LNCaP clone FGC (cell line): ENCODE results near the gene RRP12.
"Not testable (repeated sequence)": the region's sequence is repeated elsewhere in the genome, so short reads cannot be mapped to it uniquely, and the experiment has no call there.

Experiments
- DNase-seq: peaks from one replicate; pipeline ENCODE4 v3.0.0-alpha.2; 2011; ENCODE audit warnings: low read depth
- H3K4me3 ChIP-seq: 2 replicates; pipeline ENCODE4 v1.5.1; 2011; ENCODE audit warnings: mild to moderate bottlenecking, low read depth, low read length, control low read depth
- TF ChIP-seq, protein P1 (sequence below): IDR thresholded peaks from 2 replicates; pipeline ENCODE4 v1.5.1; 2012; ENCODE audit warnings: mild to moderate bottlenecking; ENCODE audit not compliant: control insufficient read depth, insufficient read depth; ENCODE audit errors: extremely low read depth

RRP12 gene

DNA sequence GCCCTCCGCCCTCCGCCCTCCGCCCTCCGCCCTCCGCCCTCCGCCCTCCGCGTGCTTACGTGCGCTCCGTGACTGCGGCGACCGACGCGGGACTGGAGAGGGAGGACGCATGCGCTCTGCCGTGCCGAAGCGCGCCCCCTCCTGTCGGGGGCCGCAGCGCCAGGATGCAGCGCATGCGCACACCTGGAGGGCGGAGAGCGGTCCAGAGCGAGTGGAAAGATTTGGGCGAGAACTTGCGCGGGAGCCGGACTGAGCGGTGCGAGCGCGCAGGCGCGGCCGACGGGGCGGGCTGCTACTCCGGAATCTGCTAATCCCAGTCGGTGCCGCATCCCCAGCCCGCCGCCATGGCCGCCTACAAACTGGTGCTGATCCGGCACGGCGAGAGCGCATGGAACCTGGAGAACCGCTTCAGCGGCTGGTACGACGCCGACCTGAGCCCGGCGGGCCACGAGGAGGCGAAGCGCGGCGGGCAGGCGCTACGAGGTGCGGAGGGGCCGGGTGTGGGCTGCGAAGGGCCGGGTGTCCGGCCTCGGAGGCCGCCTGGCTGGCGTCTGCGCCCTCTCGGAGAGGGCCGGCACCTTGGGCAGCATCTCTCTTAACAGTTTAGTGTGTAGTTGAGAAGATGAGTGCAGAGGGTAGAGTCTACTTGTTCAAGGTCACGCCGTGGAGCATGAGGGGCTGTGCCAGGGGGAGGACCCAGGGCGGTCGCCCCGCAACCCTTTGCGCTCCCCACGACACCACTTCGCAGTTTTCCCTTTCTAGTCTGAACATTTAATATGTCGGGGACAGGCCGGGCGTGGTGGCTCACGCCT is 25.0 kb upstream of the RRP12 start, which contains the start of gene PGAM1:
PGAM1 (plus strand) TSS at position 228 of the 812 bp plus-strand sequence; CDS start at position 345, 117 bp downstream.
- H3K4me3 ChIP-seq = peak within 1 kb of the TSS; percentile 90
- TF ChIP-seq, protein P1, sequence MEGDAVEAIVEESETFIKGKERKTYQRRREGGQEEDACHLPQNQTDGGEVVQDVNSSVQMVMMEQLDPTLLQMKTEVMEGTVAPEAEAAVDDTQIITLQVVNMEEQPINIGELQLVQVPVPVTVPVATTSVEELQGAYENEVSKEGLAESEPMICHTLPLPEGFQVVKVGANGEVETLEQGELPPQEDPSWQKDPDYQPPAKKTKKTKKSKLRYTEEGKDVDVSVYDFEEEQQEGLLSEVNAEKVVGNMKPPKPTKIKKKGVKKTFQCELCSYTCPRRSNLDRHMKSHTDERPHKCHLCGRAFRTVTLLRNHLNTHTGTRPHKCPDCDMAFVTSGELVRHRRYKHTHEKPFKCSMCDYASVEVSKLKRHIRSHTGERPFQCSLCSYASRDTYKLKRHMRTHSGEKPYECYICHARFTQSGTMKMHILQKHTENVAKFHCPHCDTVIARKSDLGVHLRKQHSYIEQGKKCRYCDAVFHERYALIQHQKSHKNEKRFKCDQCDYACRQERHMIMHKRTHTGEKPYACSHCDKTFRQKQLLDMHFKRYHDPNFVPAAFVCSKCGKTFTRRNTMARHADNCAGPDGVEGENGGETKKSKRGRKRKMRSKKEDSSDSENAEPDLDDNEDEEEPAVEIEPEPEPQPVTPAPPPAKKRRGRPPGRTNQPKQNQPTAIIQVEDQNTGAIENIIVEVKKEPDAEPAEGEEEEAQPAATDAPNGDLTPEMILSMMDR = peak; percentile 99
- peak; percentile 89 for DNase-seq

DNA sequence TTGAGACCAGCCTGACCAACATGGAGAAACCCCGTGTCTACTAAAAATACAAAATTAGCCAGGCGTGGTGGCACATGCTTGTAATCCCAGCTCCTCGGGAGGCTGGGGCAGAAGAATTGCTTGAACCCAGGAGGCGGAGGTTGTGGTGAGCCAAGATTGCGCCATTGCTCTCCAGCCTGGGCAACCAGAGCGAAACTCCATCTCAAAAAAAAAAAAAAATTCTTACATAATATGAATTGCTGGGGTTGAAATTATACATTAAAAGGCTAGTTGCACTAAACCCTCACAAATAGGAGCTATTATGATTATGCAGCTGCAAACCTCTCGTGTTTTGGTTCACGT is 22.6 kb upstream of the RRP12 start:
- not testable (repeated sequence) for H3K4me3 ChIP-seq, DNase-seq

DNA sequence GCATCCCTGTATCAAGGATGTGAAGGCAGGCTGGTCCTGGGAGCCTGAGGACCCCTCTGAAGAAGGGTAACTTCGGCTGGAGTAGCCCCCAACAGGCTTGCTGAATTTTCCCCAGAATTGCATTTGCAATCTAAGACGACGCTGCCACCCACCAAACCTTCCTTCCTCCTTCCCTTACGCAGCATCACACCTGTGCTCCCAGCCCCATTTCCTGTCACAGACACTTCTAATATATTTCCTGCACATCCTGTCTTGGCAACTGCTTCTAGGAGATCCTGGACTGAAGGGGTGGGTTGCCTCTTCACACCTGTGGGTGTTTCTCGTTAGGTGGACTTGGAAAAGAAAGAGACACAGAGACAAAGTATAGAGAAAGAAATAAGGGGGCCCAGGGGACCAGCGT is 15.4 kb upstream of the RRP12 start:
- TF ChIP-seq, protein P1 = no peak
- no peak overlapping the region for H3K4me3 ChIP-seq
- DNase-seq = no peak

DNA sequence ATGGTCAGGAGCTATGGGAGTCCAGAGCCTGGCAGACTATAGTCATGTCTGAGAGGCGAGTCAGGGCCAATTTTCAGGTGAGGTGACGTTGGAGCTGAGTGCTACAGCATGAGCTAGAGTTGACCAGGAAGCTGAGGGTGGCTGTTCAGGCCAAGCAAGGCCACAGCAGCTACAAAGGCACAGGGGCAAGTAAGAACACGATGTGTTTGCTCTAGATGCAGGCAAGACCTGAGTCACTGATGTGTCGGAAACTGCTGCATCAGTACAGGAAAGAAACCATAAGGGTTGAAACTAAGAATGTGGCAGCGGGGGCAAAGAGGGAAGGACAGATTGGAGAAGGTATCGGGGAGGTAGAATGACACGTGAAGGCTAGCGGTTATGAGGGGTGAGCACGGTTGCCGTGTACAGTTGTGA is 11.8 kb upstream of the RRP12 start:
- no peak for DNase-seq
- H3K4me3 ChIP-seq = no peak overlapping the region
- TF ChIP-seq, protein P1 = no peak

DNA sequence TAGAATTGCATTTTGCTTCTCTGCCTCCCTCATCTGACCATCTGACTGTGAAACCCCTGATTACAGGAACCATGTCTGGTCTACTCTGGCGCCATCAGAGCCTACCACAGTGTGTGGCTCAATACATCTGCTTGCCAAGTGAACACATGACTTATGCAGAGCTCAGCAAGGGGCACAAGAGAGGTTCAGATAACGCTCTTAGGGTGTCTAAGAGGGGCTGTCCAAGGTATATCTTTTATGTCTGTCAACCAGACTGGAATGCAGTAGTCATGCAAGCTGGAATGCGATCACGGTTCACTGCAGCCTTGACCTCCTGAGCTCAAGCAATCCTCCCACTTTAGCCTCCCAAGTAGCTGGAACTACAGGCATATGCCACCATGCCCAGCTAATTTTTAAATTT is 10.3 kb upstream of the RRP12 start:
- TF ChIP-seq, protein P1 = no peak
- H3K4me3 ChIP-seq = no peak overlapping the region
- no peak for DNase-seq

DNA sequence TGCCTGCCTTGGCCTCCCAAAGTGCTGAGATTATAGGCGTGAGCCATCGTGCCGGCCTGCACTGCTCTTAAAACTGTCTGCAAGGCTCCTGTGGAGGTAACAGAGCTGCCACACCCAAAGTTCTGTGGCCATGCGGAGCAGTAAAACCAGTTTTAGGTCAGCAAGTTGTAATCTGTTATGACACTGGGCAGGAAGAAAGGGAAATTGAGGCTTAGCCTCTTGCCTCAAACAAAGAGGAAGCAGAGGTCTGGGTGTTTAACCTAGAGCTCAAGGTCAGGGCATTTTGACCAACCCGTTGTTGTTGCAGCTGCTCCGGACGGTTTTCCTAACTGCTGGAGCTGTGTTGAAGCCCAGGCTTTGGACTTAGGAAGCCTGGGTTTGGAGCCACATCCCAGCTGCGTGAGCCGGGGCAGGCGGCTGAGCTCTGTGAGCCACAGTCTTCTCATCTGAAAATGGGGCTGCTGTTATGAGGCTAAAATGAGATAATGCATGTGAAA is 7.4 kb upstream of the RRP12 start:
- no peak overlapping the region for H3K4me3 ChIP-seq
- TF ChIP-seq, protein P1 = no peak
- no peak for DNase-seq

DNA sequence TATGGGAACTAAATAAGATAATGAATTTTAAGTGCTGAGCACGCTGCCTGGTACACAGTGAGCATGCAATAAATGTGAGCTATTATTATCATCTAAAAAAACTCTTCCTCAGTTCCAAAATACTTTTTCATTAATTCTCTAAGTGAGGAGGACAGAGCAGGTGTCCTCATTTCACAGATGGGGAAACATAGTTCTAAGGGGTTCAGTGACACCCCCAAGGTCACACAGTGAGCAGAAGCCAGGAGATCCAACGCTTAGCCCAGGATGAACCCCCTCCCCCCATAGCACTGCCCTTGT is 6.8 kb upstream of the RRP12 start:
- no peak overlapping the region for H3K4me3 ChIP-seq
- DNase-seq = no peak
- TF ChIP-seq, protein P1 = no peak
